ENCODE results near the gene NDUFA12. TPM values are rescaled to one million over a fixed set of nuclear protein-coding genes. Genes with fewer than 3 reads are reported as not detected.

The NDUFA12 gene
- total and polyA plus RNA-seq, 2 of the 13 experiments (the other 11 are each of a cell fraction or from before 2014, with no cell fraction given): 101 to 173 TPM

GRCh38 chr12:94972795-94973194 lies 30.7 kb downstream of the NDUFA12 start:
- no TSS peak for BruUV-seq (replicated peaks)
- Histone ChIP-seq H3K9ac (ENCODE audit: insufficient read depth, low read depth, low read length) (no peak overlapping the region), H3K36me3 (replicated peaks in 1 of 2; ENCODE audit: control insufficient read depth in 1 of 2, insufficient read depth in 2 of 2, low read length in 2 of 2) (peaks cover 2 to 10% of the 10 kb centered on the region in 2 experiments; a peak in 4 of 5 replicates), H3K4me3 (replicated peaks in 1 of 3; ENCODE audit: insufficient read depth in 1 of 3, low read depth in 2 of 3, low read length in 3 of 3) (no peak overlapping the region), H3K4me1 (ENCODE audit: insufficient read depth, low read length) (no peaks in the 10 kb centered on the region), H3K27ac (ENCODE audit: extremely low read length, insufficient read depth, low read length) (no peak overlapping the region), H3K27me3 (ENCODE audit: control insufficient read depth in 1 of 2, insufficient read depth in 2 of 2, low read length in 2 of 2) (no peaks in the 10 kb centered on the region), H3K4me2 (ENCODE audit: low read depth, low read length) (no peak overlapping the region), H4K20me1 (ENCODE audit: insufficient read depth, low read length) (no peaks in the 10 kb centered on the region), H3K79me2 (ENCODE audit: insufficient read depth, low read length) (no peaks in the 10 kb centered on the region), H2AFZ (ENCODE audit: low read length) (no peak overlapping the region), H3K9me3 (ENCODE audit: low read length) (no peaks in the 10 kb centered on the region)
- intact Hi-C loops (cut with micrococcal nuclease; ENCODE audit: unreplicated experiment) (no loop called here), in situ Hi-C loops (cut with HindIII; ENCODE audit: extremely low pct_ligation_motif_present, low pct_unique_long_range_greater_than_20kb) (no loop called here)
- CTCF ChIA-PET (ENCODE audit: low intra/inter-chr PET ratio, low total read pairs): no interaction called here
- TF ChIP-seq ZC3H13 (CRISPR knock-in tag; IDR thresholded peaks at IDR 0.05): no peak
- no peak for TF ChIP-seq ZNF138 (CRISPR knock-in tag; IDR thresholded peaks at IDR 0.05; ENCODE audit: low read depth)
- no peak for TF ChIP-seq ZNF619 (CRISPR knock-in tag; IDR thresholded peaks at IDR 0.05)
- no peak for TF ChIP-seq FUBP1 (CRISPR knock-in tag; IDR thresholded peaks at IDR 0.05; ENCODE audit: borderline replicate concordance)
- TF ChIP-seq ZNF318 (CRISPR knock-in tag; IDR thresholded peaks at IDR 0.05): no peak
- no peak for TF ChIP-seq NFAT5 (CRISPR knock-in tag; IDR thresholded peaks at IDR 0.05)
- no peak for TF ChIP-seq FOXJ3 (CRISPR knock-in tag; IDR thresholded peaks at IDR 0.05; ENCODE audit: borderline replicate concordance)
- ATAC-seq: no peak
- 93% methylated on average over 2 of the region's 2 CpGs for WGBS (ENCODE audit: low lambda C conversion rate)
- no peak for DNase-seq (ENCODE audit: low spot score)
- no peak for FAIRE-seq
- POLR2A ChIA-PET: no interaction called here
